Endothelial cell (in vitro differentiated cells): ENCODE measurements around the gene SNUPN. TPM values are rescaled to one million over a fixed set of nuclear protein-coding genes. Genes with fewer than 3 reads are reported as not detected.

Experiments used
- DNase-seq: peaks from one replicate; pipeline ENCODE4 v3.0.0; 2021; ENCODE audit warnings: low spot score
- H3K27ac Mint-ChIP-seq: one replicate; pipeline ENCODE4 v1.8.0; 2021; ENCODE audit warnings: mixed read lengths, inconsistent platforms; ENCODE audit not compliant: unreplicated experiment
- H3K27me3 Mint-ChIP-seq: one replicate; pipeline ENCODE4 v1.8.0; 2021; ENCODE audit warnings: mild to moderate bottlenecking, moderate library complexity, mixed read lengths, inconsistent platforms; ENCODE audit not compliant: unreplicated experiment
- H3K36me3 Mint-ChIP-seq: one replicate; pipeline ENCODE4 v1.8.0; 2021; ENCODE audit warnings: mild to moderate bottlenecking, low read depth, mixed read lengths, inconsistent platforms; ENCODE audit not compliant: unreplicated experiment
- H3K4me1 Mint-ChIP-seq: one replicate; pipeline ENCODE4 v1.8.0; 2021; ENCODE audit warnings: mild to moderate bottlenecking, mixed read lengths, inconsistent platforms; ENCODE audit not compliant: unreplicated experiment
- H3K4me3 Mint-ChIP-seq: one replicate; pipeline ENCODE4 v1.8.0; 2021; ENCODE audit warnings: mild to moderate bottlenecking, mixed read lengths, inconsistent platforms; ENCODE audit not compliant: unreplicated experiment
- H3K9me3 Mint-ChIP-seq: one replicate; pipeline ENCODE4 v1.8.0; 2021; ENCODE audit warnings: mixed read lengths, inconsistent platforms; ENCODE audit not compliant: unreplicated experiment
- long read RNA-seq: library from polyadenylated mRNA; unstranded; transcript quantifications from one replicate; pipeline ENCODE4 v2.0.0, GENCODE V29; 2020; ENCODE audit not compliant: unreplicated experiment
- total RNA-seq: library from RNA; stranded (reverse); fragmentation: NEBNext Ultra II Directional; extraction: Animal tissue kit (Norgen Biotek cat#: 25700); gene quantifications from one replicate; pipeline ENCODE4 v1.2.1, GENCODE V29; 2021; ENCODE audit not compliant: unreplicated experiment
- TF ChIP-seq, protein P1 (sequence below): fragments of 200-600 bp; sonication (generic); IDR thresholded peaks from one replicate; pipeline ENCODE4 v1.5.0; 2021; ENCODE audit warnings: antibody characterized with exemption; ENCODE audit not compliant: unreplicated experiment

The SNUPN gene
- 16.5 TPM for total RNA-seq
- long read RNA-seq, transcript SNUPN-201 (9 exons, 1,513 nt), result major isoform, 17 of 24 reads
- long read RNA-seq, partial matches to known transcripts, result 1 of 24 reads
- long read RNA-seq, other reads (novel, unspliced or antisense), result 3 of 24 reads

DNA sequence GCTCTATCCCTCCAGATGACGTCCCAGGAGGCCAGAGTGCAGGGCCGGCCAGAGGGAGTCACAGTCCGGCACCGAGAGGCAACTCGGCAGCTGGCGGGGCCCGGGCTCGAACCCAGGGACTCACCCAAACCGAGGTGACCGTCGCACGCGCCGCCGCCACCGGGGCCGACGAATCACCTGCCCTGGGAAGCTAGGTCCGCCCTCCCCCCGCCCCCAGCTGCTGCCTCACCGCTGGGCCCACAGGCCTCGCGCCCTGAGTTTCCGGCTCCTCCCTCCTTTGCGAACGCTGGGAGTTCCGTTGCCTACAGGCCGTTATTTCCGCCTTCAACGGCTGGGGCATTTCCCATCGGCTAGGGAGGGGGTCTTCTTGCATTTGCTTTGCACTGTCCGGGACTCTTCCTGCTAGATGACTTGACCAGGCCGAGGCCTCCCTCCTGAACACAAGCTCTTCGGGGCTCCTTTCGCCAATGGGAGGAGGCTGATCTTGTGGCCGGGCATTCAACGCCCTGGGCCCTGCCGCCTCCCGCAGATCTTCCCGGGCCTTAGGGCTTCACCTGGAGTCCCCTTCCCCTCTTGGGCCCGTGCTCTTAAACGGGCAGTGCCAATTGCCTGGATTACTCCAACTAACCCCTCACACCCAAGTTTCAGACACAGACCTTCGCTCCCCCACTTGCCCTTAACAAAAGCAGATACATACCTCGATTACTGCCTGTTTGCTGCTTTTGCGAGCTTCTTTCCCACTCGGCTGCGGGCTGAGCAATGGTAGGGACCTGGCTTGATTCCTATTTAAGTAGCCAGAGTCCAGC, at the start of gene SNUPN:
Gene SNUPN (minus strand): TSS at position 184 of the 806 bp plus-strand sequence. CDS start 4,674 bp downstream, outside the sequence.
- DNase-seq, result peak; percentile 88
- Mint-ChIP-seq H3K4me3 (peak within 1 kb of the TSS; percentile 93), H3K27ac (peak within 1 kb of the TSS; percentile 94), H3K27me3 (no peaks in the 10 kb centered on the region), H3K4me1 (peaks cover 11% of the 10 kb centered on the region), H3K36me3 (peaks cover 3% of the 10 kb centered on the region), H3K9me3 (no peaks in the 10 kb centered on the region)
- TF ChIP-seq, protein P1, sequence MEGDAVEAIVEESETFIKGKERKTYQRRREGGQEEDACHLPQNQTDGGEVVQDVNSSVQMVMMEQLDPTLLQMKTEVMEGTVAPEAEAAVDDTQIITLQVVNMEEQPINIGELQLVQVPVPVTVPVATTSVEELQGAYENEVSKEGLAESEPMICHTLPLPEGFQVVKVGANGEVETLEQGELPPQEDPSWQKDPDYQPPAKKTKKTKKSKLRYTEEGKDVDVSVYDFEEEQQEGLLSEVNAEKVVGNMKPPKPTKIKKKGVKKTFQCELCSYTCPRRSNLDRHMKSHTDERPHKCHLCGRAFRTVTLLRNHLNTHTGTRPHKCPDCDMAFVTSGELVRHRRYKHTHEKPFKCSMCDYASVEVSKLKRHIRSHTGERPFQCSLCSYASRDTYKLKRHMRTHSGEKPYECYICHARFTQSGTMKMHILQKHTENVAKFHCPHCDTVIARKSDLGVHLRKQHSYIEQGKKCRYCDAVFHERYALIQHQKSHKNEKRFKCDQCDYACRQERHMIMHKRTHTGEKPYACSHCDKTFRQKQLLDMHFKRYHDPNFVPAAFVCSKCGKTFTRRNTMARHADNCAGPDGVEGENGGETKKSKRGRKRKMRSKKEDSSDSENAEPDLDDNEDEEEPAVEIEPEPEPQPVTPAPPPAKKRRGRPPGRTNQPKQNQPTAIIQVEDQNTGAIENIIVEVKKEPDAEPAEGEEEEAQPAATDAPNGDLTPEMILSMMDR, result no peak

DNA sequence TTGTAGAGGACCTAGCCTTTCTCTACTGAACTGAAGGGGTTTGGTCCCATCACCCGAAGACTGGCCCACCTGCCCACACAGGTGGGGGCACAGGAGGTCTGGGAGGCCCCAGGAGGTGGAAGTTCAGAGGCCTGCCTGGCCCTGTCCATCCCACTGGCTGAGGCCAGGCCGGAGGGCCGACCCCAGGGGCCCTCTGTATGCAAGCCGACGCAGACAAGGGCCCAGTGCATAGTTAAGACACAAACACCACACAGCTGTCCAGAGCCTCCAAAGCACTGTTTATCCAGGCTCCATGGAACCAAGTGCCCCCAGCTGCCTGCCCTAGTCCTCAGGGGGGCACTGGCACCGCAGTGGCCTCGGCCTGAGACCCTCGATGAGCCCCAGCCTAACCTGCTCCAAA, 48.8 kb upstream of the SNUPN start:
- peaks cover 13% of the 10 kb centered on the region for H3K27me3 Mint-ChIP-seq
- peaks cover 10% of the 10 kb centered on the region for H3K4me1 Mint-ChIP-seq
- TF ChIP-seq, protein P1, result no peak
- DNase-seq, result no peak
- H3K4me3 Mint-ChIP-seq, result no peak overlapping the region
- no peaks in the 10 kb centered on the region for H3K36me3 Mint-ChIP-seq
- H3K27ac Mint-ChIP-seq, result no peak overlapping the region
- no peaks in the 10 kb centered on the region for H3K9me3 Mint-ChIP-seq

DNA sequence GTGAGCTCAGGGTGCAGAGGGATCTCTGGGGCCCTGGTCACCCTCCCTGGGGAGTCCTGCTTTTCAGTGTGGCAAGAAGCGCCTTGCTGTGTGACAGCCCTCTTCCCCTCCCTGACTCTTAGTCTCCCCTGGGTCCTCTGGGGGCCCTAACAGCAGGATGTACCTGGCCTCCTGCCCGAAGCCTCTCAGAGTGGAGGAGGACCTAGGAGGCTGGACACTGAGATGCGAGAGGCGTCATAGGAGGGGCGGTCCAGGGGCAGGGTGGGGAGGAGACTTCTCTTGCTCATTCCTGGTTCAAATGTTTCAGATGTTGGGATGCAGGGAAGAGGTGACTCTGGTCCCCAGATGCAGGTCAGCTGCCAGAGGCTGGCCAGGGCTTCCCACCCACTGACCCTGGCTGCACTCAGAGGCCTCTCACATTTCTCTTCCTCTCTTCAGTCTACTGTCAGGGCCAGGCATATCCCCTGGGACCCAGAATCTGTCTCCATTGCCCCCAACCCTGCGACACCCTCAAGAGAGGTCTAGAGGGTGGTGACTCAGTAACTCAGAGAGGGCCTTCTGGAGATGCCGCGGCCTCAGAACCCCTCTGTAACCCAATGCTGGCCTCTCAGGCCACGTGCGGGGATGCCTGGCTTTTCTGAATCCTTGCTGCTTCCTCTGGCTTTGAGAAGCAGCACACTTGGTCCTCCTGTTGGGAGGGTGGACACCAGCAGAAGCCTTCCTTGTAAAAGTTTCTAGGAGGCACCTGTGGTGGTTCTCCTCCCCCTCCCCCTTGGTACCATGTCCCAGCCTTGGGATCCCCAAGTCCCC, 48.1 kb upstream of the SNUPN start:
- Mint-ChIP-seq H3K27me3 (peaks cover 10% of the 10 kb centered on the region), H3K4me1 (peaks cover 10% of the 10 kb centered on the region), H3K27ac (no peak overlapping the region), H3K36me3 (no peaks in the 10 kb centered on the region), H3K4me3 (no peak overlapping the region), H3K9me3 (no peaks in the 10 kb centered on the region)
- TF ChIP-seq, protein P1, result no peak
- no peak for DNase-seq

DNA sequence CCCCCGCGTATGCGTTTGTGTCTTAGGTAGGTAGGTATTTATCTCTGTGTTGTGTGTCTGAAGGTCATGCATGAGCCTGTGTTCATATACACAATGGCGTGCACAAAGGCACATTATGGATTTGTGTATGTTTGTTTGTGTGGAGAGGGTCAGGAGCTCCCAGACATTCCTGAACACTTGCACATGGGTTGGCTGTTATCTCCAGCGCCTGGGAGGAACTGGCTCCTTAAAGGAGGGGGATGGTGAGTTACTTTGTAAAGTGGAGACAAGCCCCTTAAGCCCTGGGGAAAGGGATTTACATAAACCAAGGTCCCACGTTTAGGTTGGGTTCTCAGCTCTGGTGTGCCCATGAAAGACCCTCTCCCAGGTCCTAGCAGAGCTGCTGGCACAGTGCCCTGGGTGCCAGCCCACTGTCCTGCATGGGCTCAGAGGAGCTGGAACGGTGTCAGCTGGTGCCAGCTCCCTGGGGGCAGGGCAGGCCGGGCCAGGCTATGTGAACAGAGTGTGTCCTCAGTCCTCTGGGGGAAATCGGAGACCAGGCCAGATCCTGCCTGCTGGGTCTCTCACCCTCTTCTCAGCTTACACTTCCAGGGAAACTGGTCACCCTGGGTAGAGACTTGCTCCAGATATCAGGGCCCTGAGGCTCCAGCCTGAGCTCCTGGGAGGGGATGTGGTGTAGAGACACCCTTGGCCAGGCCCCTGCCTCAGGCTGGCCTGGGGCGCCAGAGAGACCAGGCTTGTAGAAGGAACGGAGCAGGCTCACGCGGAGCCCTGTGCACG, 47.3 kb upstream of the SNUPN start:
- no peak for DNase-seq

More for the DNA sequence above, 47.3 kb upstream of the SNUPN start:
- TF ChIP-seq, protein P1, result no peak
- no peaks in the 10 kb centered on the region for H3K36me3 Mint-ChIP-seq
- peak overlapping the region; percentile 22 for H3K4me3 Mint-ChIP-seq
- H3K4me1 Mint-ChIP-seq, result peaks cover 10% of the 10 kb centered on the region
- no peak overlapping the region for H3K27ac Mint-ChIP-seq
- H3K27me3 Mint-ChIP-seq, result peaks cover 8% of the 10 kb centered on the region
- H3K9me3 Mint-ChIP-seq, result no peaks in the 10 kb centered on the region
